ENCODE measurements around the gene GRAMD1B.

The GRAMD1B gene

GRCh38 chr11:123494195-123495050 is 64.4 kb downstream of the GRAMD1B start:
- Histone ChIP-seq H3K9ac (ENCODE audit: low read depth, low read length, poor library complexity) (no peak overlapping the region), H2BK12ac (ENCODE audit: low read length) (no peak overlapping the region), H2BK5ac (ENCODE audit: low read length) (no peak overlapping the region), H3K23ac (ENCODE audit: low read depth, low read length, poor library complexity) (no peak overlapping the region), H3K4ac (ENCODE audit: low read length) (no peak overlapping the region), H4K8ac (ENCODE audit: low read depth, low read length) (no peak overlapping the region), H2BK15ac (ENCODE audit: low read length) (no peak overlapping the region), H3K27ac (replicated peaks; ENCODE audit: low read length) (peak overlapping the region; percentile 83), H3K14ac (ENCODE audit: low read length) (no peak overlapping the region), H3K4me3 (ENCODE audit: low read length in 2 of 2) (no peak overlapping the region), H3K36me3 (replicated peaks in 1 of 2; ENCODE audit: control insufficient read depth in 2 of 2, insufficient read depth in 2 of 2, low read length in 2 of 2) (no peaks in the 10 kb centered on the region), H3K9me3 (replicated peaks in 1 of 2; ENCODE audit: control insufficient read depth in 2 of 2, insufficient read depth in 1 of 2, low read depth in 1 of 2, low read length in 2 of 2) (no peaks in the 10 kb centered on the region), H4K91ac (ENCODE audit: low read depth, low read length, poor library complexity) (no peak overlapping the region), H3K4me2 (ENCODE audit: insufficient read depth, low read length, poor library complexity, severe bottlenecking) (peak overlapping the region; percentile 15), H3K18ac (ENCODE audit: low read length) (no peak overlapping the region), H3K79me1 (ENCODE audit: low read depth, low read length) (no peaks in the 10 kb centered on the region), H2BK120ac (ENCODE audit: low read depth, low read length) (no peak overlapping the region), H2AFZ (ENCODE audit: low read length) (peak overlapping the region; percentile 28), H3K4me1 (ENCODE audit: control insufficient read depth in 2 of 2, insufficient read depth in 1 of 2, low read depth in 1 of 2, low read length in 2 of 2) (peaks cover 10 to 26% of the 10 kb centered on the region in 2 donors), H3K27me3 (ENCODE audit: control insufficient read depth in 3 of 3, insufficient read depth in 3 of 3, low read depth in 1 of 3, low read length in 3 of 3) (peaks cover 0 to 4% (median 0%) of the 10 kb centered on the region in 3 experiments), H2AK5ac (ENCODE audit: low read depth, low read length) (no peak overlapping the region)
- no CpG with 5 or more reads among the region's 6 CpGs for WGBS, 2 donors (ENCODE audit: extremely low coverage in 2 of 2, insufficient read length in 2 of 2, insufficient replicate concordance in 1 of 2)
- DNase-seq (ENCODE audit: low spot score): peak; percentile 57

- no CpG with 5 or more reads among the region's 5 CpGs for WGBS, 2 donors (ENCODE audit: extremely low coverage in 2 of 2, insufficient read length in 2 of 2, insufficient replicate concordance in 1 of 2)
- no peak for DNase-seq (ENCODE audit: low spot score)
Measured at GRCh38 chr11:123504401-123504800, 74.3 kb downstream of the GRAMD1B start.

DNA sequence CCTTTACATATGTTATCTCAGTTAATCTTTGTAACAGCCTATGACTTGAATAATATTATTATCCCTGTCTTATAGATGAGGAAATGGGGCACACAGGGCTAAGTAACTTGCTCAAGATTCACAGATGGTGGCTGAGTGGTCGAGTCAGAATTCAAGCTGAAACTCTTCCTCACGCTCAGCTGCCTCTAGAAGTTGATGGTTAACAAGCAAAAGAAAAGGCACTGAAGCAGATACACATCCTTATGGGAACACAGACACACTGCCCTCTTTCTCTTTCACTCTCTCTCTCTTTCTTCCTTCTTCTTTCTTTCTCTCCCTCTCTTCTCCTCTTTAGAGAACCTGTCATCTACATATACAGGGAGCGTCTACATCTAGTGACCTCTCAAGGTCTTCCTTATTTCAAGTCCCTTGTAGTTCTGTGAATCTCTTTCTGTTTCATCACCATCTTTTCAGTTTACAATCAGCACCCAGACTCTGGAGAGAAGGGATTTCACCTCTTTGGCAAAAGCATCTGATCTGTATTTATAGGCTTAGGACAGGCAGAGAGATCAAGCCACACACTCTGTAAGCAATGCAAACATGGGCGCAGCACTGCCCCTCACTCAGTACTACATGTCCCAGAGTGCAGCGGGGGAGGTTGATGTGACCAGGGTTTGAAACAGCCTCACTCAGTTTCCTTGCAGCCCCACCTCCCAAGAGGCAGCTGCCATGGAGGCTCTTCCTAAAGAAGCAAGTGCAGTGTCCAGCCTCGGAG is 75.7 kb downstream of the GRAMD1B start:
- no peak overlapping the region for H3K4me3 ChIP-seq (ENCODE audit: low read length in 2 of 2)
- H3K4me1 ChIP-seq (ENCODE audit: control insufficient read depth in 2 of 2, insufficient read depth in 1 of 2, low read depth in 1 of 2, low read length in 2 of 2): peaks cover 11 to 14% of the 10 kb centered on the region in 2 donors
- H4K8ac ChIP-seq (ENCODE audit: low read depth, low read length): no peak overlapping the region
- H3K79me1 ChIP-seq (ENCODE audit: low read depth, low read length): no peaks in the 10 kb centered on the region
- H3K9ac ChIP-seq (ENCODE audit: low read depth, low read length, poor library complexity): no peak overlapping the region
- H3K27ac ChIP-seq (replicated peaks; ENCODE audit: low read length): no peak overlapping the region
- no peak overlapping the region for H2BK5ac ChIP-seq (ENCODE audit: low read length)
- no peak overlapping the region for H2AK5ac ChIP-seq (ENCODE audit: low read depth, low read length)
- H3K23ac ChIP-seq (ENCODE audit: low read depth, low read length, poor library complexity): no peak overlapping the region
- no peak overlapping the region for H3K18ac ChIP-seq (ENCODE audit: low read length)
- H3K4me2 ChIP-seq (ENCODE audit: insufficient read depth, low read length, poor library complexity, severe bottlenecking): no peak overlapping the region
- no peak overlapping the region for H2BK12ac ChIP-seq (ENCODE audit: low read length)
- no peaks in the 10 kb centered on the region for H3K9me3 ChIP-seq (replicated peaks in 1 of 2; ENCODE audit: control insufficient read depth in 2 of 2, insufficient read depth in 1 of 2, low read depth in 1 of 2, low read length in 2 of 2)
- no peak overlapping the region for H4K91ac ChIP-seq (ENCODE audit: low read depth, low read length, poor library complexity)
- H3K4ac ChIP-seq (ENCODE audit: low read length): no peak overlapping the region
- no peak for DNase-seq (ENCODE audit: low spot score)
- H3K36me3 ChIP-seq (replicated peaks in 1 of 2; ENCODE audit: control insufficient read depth in 2 of 2, insufficient read depth in 2 of 2, low read length in 2 of 2): no peaks in the 10 kb centered on the region
- no peaks in the 10 kb centered on the region for H3K27me3 ChIP-seq (ENCODE audit: control insufficient read depth in 3 of 3, insufficient read depth in 3 of 3, low read depth in 1 of 3, low read length in 3 of 3)
- no peak overlapping the region for H2BK15ac ChIP-seq (ENCODE audit: low read length)
- H2BK120ac ChIP-seq (ENCODE audit: low read depth, low read length): no peak overlapping the region
- no peak overlapping the region for H3K14ac ChIP-seq (ENCODE audit: low read length)
- peak overlapping the region; percentile 86 for H2AFZ ChIP-seq (ENCODE audit: low read length)
- WGBS, 2 donors (ENCODE audit: extremely low coverage in 2 of 2, insufficient read length in 2 of 2, insufficient replicate concordance in 1 of 2): no CpG with 5 or more reads among the region's 6 CpGs

More at GRCh38 chr11:123504401-123504800, 74.3 kb downstream of the GRAMD1B start:
- Histone ChIP-seq H3K23ac (ENCODE audit: low read depth, low read length, poor library complexity) (no peak overlapping the region), H2AFZ (ENCODE audit: low read length) (peak overlapping the region; percentile 13), H2BK12ac (ENCODE audit: low read length) (no peak overlapping the region), H2AK5ac (ENCODE audit: low read depth, low read length) (no peak overlapping the region), H2BK15ac (ENCODE audit: low read length) (no peak overlapping the region), H3K36me3 (replicated peaks in 1 of 2; ENCODE audit: control insufficient read depth in 2 of 2, insufficient read depth in 2 of 2, low read length in 2 of 2) (no peaks in the 10 kb centered on the region), H3K79me1 (ENCODE audit: low read depth, low read length) (no peaks in the 10 kb centered on the region), H3K14ac (ENCODE audit: low read length) (no peak overlapping the region), H3K9ac (ENCODE audit: low read depth, low read length, poor library complexity) (no peak overlapping the region), H3K27me3 (ENCODE audit: control insufficient read depth in 3 of 3, insufficient read depth in 3 of 3, low read depth in 1 of 3, low read length in 3 of 3) (no peaks in the 10 kb centered on the region), H3K4me3 (ENCODE audit: low read length in 2 of 2) (no peak overlapping the region), H2BK5ac (ENCODE audit: low read length) (no peak overlapping the region), H3K9me3 (replicated peaks in 1 of 2; ENCODE audit: control insufficient read depth in 2 of 2, insufficient read depth in 1 of 2, low read depth in 1 of 2, low read length in 2 of 2) (no peaks in the 10 kb centered on the region), H3K18ac (ENCODE audit: low read length) (no peak overlapping the region), H4K91ac (ENCODE audit: low read depth, low read length, poor library complexity) (no peak overlapping the region), H2BK120ac (ENCODE audit: low read depth, low read length) (no peak overlapping the region), H3K4me2 (ENCODE audit: insufficient read depth, low read length, poor library complexity, severe bottlenecking) (no peak overlapping the region), H3K4me1 (ENCODE audit: control insufficient read depth in 2 of 2, insufficient read depth in 1 of 2, low read depth in 1 of 2, low read length in 2 of 2) (peaks cover 2 to 6% of the 10 kb centered on the region in 2 donors), H3K4ac (ENCODE audit: low read length) (no peak overlapping the region), H3K27ac (replicated peaks; ENCODE audit: low read length) (no peak overlapping the region), H4K8ac (ENCODE audit: low read depth, low read length) (no peak overlapping the region)

- no peak overlapping the region for H3K23ac ChIP-seq (ENCODE audit: low read depth, low read length, poor library complexity)
- H3K4ac ChIP-seq (ENCODE audit: low read length): no peak overlapping the region
- H2BK5ac ChIP-seq (ENCODE audit: low read length): no peak overlapping the region
- H3K36me3 ChIP-seq (replicated peaks in 1 of 2; ENCODE audit: control insufficient read depth in 2 of 2, insufficient read depth in 2 of 2, low read length in 2 of 2): no peaks in the 10 kb centered on the region
- no peak overlapping the region for H4K8ac ChIP-seq (ENCODE audit: low read depth, low read length)
- H2AK5ac ChIP-seq (ENCODE audit: low read depth, low read length): no peak overlapping the region
- H3K18ac ChIP-seq (ENCODE audit: low read length): no peak overlapping the region
- H3K14ac ChIP-seq (ENCODE audit: low read length): no peak overlapping the region
- H3K4me1 ChIP-seq (ENCODE audit: control insufficient read depth in 2 of 2, insufficient read depth in 1 of 2, low read depth in 1 of 2, low read length in 2 of 2): peaks cover 14 to 17% of the 10 kb centered on the region in 2 donors
- no peak for DNase-seq (ENCODE audit: low spot score)
- no peak overlapping the region for H3K27ac ChIP-seq (replicated peaks; ENCODE audit: low read length)
- H3K27me3 ChIP-seq (ENCODE audit: control insufficient read depth in 3 of 3, insufficient read depth in 3 of 3, low read depth in 1 of 3, low read length in 3 of 3): no peaks in the 10 kb centered on the region
- no peak overlapping the region for H2BK12ac ChIP-seq (ENCODE audit: low read length)
- H3K79me1 ChIP-seq (ENCODE audit: low read depth, low read length): no peaks in the 10 kb centered on the region
- no peak overlapping the region for H3K4me2 ChIP-seq (ENCODE audit: insufficient read depth, low read length, poor library complexity, severe bottlenecking)
- H4K91ac ChIP-seq (ENCODE audit: low read depth, low read length, poor library complexity): no peak overlapping the region
- H3K4me3 ChIP-seq (ENCODE audit: low read length in 2 of 2): no peak overlapping the region
- no peak overlapping the region for H2BK15ac ChIP-seq (ENCODE audit: low read length)
- no peak overlapping the region for H2BK120ac ChIP-seq (ENCODE audit: low read depth, low read length)
- no peaks in the 10 kb centered on the region for H3K9me3 ChIP-seq (replicated peaks in 1 of 2; ENCODE audit: control insufficient read depth in 2 of 2, insufficient read depth in 1 of 2, low read depth in 1 of 2, low read length in 2 of 2)
- no peak overlapping the region for H3K9ac ChIP-seq (ENCODE audit: low read depth, low read length, poor library complexity)
- no CpG with 5 or more reads among the region's 1 CpG for WGBS, 2 donors (ENCODE audit: extremely low coverage in 2 of 2, insufficient read length in 2 of 2, insufficient replicate concordance in 1 of 2)
- H2AFZ ChIP-seq (ENCODE audit: low read length): peak overlapping the region; percentile 9
Measured at GRCh38 chr11:123507043-123507442, 77.0 kb downstream of the GRAMD1B start.
